ENCODE measurements around the gene DDTL. TPM values are rescaled to one million over a fixed set of nuclear protein-coding genes. Genes with fewer than 3 reads are reported as not detected.
A peak's percentile ranks its signal among the peaks of the same experiment; 100 is the strongest.
"Not testable (repeated sequence)": the region's sequence is repeated elsewhere in the genome, so short reads cannot be mapped to it uniquely, and the experiment has no call there.

DDTL gene
- total RNA-seq, 1 donor from 2014 or later: 3.0 TPM

- no peak for DNase-seq (ENCODE audit: low spot score)
Observed at GRCh38 chr22:23970201-23970641, 3.5 kb downstream of the DDTL start.

- no peak for DNase-seq (ENCODE audit: low spot score)
Observed at GRCh38 chr22:23970816-23971486, 4.3 kb downstream of the DDTL start.

- DNase-seq (ENCODE audit: low spot score): not testable (repeated sequence)
Observed at GRCh38 chr22:23971927-23972326, 5.2 kb downstream of the DDTL start.

GRCh38 chr22:23974345-23974744, 7.7 kb downstream of the DDTL start, which contains the start of gene DDT:
Gene DDT, minus strand, starts transcription at chr22:23974441. Its CDS starts 27 bp downstream, at chr22:23974414.
- not testable (repeated sequence) for DNase-seq (ENCODE audit: low spot score)

- not testable (repeated sequence) for DNase-seq (ENCODE audit: low spot score)
Observed at GRCh38 chr22:23974836-23975352, 8.2 kb downstream of the DDTL start.

GRCh38 chr22:23977304-23977703, 10.6 kb downstream of the DDTL start:
- not testable (repeated sequence) for DNase-seq (ENCODE audit: low spot score)

- DNase-seq (ENCODE audit: low spot score): not testable (repeated sequence)
Observed at GRCh38 chr22:23979557-23980240, 13.0 kb downstream of the DDTL start, which contains the start of gene GSTT2. Gene GSTT2, plus strand, starts transcription at chr22:23980134.

- DNase-seq (ENCODE audit: low spot score): not testable (repeated sequence)
Observed at GRCh38 chr22:23980567-23980966, 13.9 kb downstream of the DDTL start.

GRCh38 chr22:23984430-23984829, 17.7 kb downstream of the DDTL start:
- peak; percentile 9 for DNase-seq (ENCODE audit: low spot score)

- DNase-seq (ENCODE audit: low spot score): not testable (repeated sequence)
Observed at GRCh38 chr22:23986089-23986488, 19.4 kb downstream of the DDTL start.

- not testable (repeated sequence) for DNase-seq (ENCODE audit: low spot score)
Observed at GRCh38 chr22:23986538-23987178, 20.0 kb downstream of the DDTL start.

- DNase-seq (ENCODE audit: low spot score): not testable (repeated sequence)
Observed at GRCh38 chr22:23989583-23990244, 23.0 kb downstream of the DDTL start.

GRCh38 chr22:23993080-23993479, 26.4 kb downstream of the DDTL start:
- not testable (repeated sequence) for DNase-seq (ENCODE audit: low spot score)

- not testable (repeated sequence) for DNase-seq (ENCODE audit: low spot score)
Observed at GRCh38 chr22:23993581-23994177, 27.0 kb downstream of the DDTL start.

GRCh38 chr22:23997092-23997491, 30.4 kb downstream of the DDTL start:
- DNase-seq (ENCODE audit: low spot score): no peak

- DNase-seq (ENCODE audit: low spot score): not testable (repeated sequence)
Observed at GRCh38 chr22:23999779-24000178, 33.1 kb downstream of the DDTL start.

- no peak for DNase-seq (ENCODE audit: low spot score)
Observed at GRCh38 chr22:24001314-24001713, 34.6 kb downstream of the DDTL start.

GRCh38 chr22:24002272-24002671, 35.6 kb downstream of the DDTL start:
- no peak for DNase-seq (ENCODE audit: low spot score)

- DNase-seq (ENCODE audit: low spot score): no peak
Observed at GRCh38 chr22:24002851-24003250, 36.2 kb downstream of the DDTL start.

- no peak for DNase-seq (ENCODE audit: low spot score)
Observed at GRCh38 chr22:24003887-24004286, 37.2 kb downstream of the DDTL start.

GRCh38 chr22:24005201-24005600, 38.5 kb downstream of the DDTL start, which contains the start of gene GSTT4:
Gene GSTT4, minus strand, starts transcription at chr22:24005453. Its CDS starts 97 bp downstream, at chr22:24005356.
- no peak for DNase-seq (ENCODE audit: low spot score)
